HUES64 (cell line): Measurements from ENCODE around the gene ACACB.

Experiments used
- H3K27ac ChIP-seq: 2 replicates; pipeline ENCODE4 v1.7.0; 2013; ENCODE audit warnings: low read depth, low read length, inconsistent platforms
- H3K27me3 ChIP-seq: 2 replicates; pipeline ENCODE4 v1.6.1; 2013; ENCODE audit warnings: mild to moderate bottlenecking, low read length; ENCODE audit not compliant: insufficient read depth
- H3K36me3 ChIP-seq: 2 replicates; pipeline ENCODE4 v1.6.1; 2013; ENCODE audit warnings: mild to moderate bottlenecking, low read length; ENCODE audit not compliant: insufficient read depth
- H3K4me1 ChIP-seq: 2 replicates; pipeline ENCODE4 v1.6.1; 2013; ENCODE audit warnings: mild to moderate bottlenecking, low read length, moderate library complexity; ENCODE audit not compliant: insufficient read depth
- H3K4me3 ChIP-seq: 2 replicates; pipeline ENCODE4 v1.5.1; 2013; ENCODE audit warnings: mild to moderate bottlenecking, low read length, moderate library complexity
- H3K9ac ChIP-seq: 2 replicates; pipeline ENCODE4 v1.6.1; 2013; ENCODE audit warnings: mild to moderate bottlenecking, low read depth, low read length
- H3K9me3 ChIP-seq: 2 replicates; pipeline ENCODE4 v1.6.1; 2013; ENCODE audit warnings: low read depth, low read length; ENCODE audit not compliant: insufficient read depth
- WGBS: fragments of 150-250, 120-280 bp; methylation state at CpG from one replicate; pipeline ENCODE4 v1.1.7; 2013; ENCODE audit warnings: missing lambda C conversion rate; 5-methylcytosine and 5-hydroxymethylcytosine counted together

Gene ACACB

DNA sequence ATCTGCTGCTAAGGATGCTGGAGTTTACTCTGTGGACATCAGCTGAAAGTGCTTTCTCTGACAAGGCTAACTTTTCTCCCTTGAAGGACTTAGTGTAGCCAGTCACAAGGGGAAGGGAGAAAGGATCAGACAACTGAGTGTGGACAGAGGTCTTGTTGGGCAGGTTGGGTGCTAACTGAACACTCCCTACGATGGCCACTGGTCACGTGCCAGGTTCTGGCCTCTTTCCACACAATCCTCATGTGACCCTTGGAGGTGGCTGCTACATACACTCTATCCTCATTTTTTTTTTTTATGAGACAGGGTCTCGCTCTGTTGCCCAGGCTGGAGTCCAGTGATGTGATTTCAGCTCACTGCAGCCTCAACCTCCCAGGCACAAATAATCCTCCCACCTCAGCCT is 153.0 kb downstream of the ACACB start:
- H3K36me3 ChIP-seq, result peaks cover 8% of the 10 kb centered on the region; the same call in 1 of the 2 replicates
- no peak overlapping the region for H3K4me3 ChIP-seq
- H3K9me3 ChIP-seq, result no peaks in the 10 kb centered on the region
- H3K27me3 ChIP-seq, result 0 out of 2 replicates have a peak, but pooled peaks cover 3% of the 10 kb centered on the region
- H3K9ac ChIP-seq, result no peak overlapping the region
- H3K4me1 ChIP-seq, result no peaks in the 10 kb centered on the region
- H3K27ac ChIP-seq, result no peak overlapping the region
- 91% methylated on average over 3 of the region's 3 CpGs for WGBS

DNA sequence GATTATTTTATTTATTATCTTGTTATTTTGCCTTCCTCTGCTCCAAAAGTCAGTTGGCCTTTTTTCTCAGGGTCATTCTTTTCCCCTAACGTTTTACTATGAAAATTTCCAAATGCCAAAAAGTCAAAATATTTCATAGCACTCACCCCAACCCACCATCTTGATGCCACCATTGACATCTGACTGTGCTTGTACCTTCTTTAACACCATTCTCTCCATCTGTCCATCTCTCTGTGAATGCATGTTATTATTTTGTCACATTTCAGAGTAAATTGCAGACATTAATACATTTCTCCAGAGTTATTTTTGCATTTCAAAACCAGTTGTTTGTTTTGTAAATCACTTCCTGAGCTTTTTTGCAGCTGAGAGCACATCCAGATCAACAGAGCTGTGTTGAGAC is 154.1 kb downstream of the ACACB start:
- Histone ChIP-seq H3K27me3 (0 out of 2 replicates have a peak, but pooled peaks cover 3% of the 10 kb centered on the region), H3K9ac (no peak overlapping the region), H3K4me3 (no peak overlapping the region)

GRCh38 chr12:109271418-109271817 is 155.0 kb downstream of the ACACB start:
- H3K36me3 ChIP-seq, result no peaks in the 10 kb centered on the region
- H3K27me3 ChIP-seq, result 0 out of 2 replicates have a peak, but pooled peaks cover 3% of the 10 kb centered on the region
- no peak overlapping the region for H3K27ac ChIP-seq
- no peak overlapping the region for H3K9ac ChIP-seq
- 89% methylated on average over 3 of the region's 3 CpGs for WGBS
- H3K4me3 ChIP-seq, result no peak overlapping the region
- no peaks in the 10 kb centered on the region for H3K4me1 ChIP-seq
- H3K9me3 ChIP-seq, result no peaks in the 10 kb centered on the region

More for the DNA sequence above, 154.1 kb downstream of the ACACB start:
- Histone ChIP-seq H3K36me3 (peaks cover 3% of the 10 kb centered on the region; the same call in 1 of the 2 replicates), H3K9me3 (no peaks in the 10 kb centered on the region), H3K27ac (no peak overlapping the region), H3K4me1 (no peaks in the 10 kb centered on the region)
- WGBS, result 0% methylated on average over 1 of the region's 1 CpG

DNA sequence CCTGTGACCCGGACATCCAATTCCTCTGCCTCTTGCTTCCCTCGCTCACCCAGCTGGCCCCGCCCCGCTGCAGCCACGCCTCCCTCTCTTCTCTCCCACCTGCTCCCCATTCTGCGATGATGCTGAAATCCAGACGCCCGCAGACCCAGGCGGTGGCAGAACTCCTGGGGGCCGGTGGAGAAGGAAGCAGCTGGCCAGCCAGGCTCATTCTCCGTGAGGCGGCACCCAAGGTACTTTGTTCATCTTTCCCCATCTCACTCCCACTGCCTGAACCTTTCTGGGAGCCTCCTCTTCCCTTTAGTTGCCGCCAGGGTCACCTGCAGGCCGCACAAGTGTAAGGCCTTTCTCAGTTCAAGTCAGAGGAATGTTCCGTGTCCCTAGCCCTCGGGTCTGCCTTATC is 157.0 kb downstream of the ACACB start:
- Histone ChIP-seq H3K9ac (no peak overlapping the region), H3K4me1 (peaks cover 5% of the 10 kb centered on the region; the same call in 1 of the 2 replicates), H3K27ac (no peak overlapping the region), H3K27me3 (0 out of 2 replicates have a peak, but pooled peaks cover 3% of the 10 kb centered on the region), H3K36me3 (no peaks in the 10 kb centered on the region), H3K9me3 (no peaks in the 10 kb centered on the region), H3K4me3 (no peak overlapping the region)
- WGBS, result 48% methylated on average over 16 of the region's 16 CpGs

- Histone ChIP-seq H3K9me3 (no peaks in the 10 kb centered on the region), H3K9ac (no peak overlapping the region), H3K36me3 (no peaks in the 10 kb centered on the region), H3K27me3 (0 out of 2 replicates have a peak, but pooled peaks cover 3% of the 10 kb centered on the region), H3K27ac (no peak overlapping the region), H3K4me1 (peaks cover 6% of the 10 kb centered on the region; the same call in 1 of the 2 replicates), H3K4me3 (no peak overlapping the region)
- WGBS, result 100% methylated on average over 1 of the region's 1 CpG
These were observed 158.0 kb downstream of the ACACB start for GRCh38 chr12:109274381-109274780.

DNA sequence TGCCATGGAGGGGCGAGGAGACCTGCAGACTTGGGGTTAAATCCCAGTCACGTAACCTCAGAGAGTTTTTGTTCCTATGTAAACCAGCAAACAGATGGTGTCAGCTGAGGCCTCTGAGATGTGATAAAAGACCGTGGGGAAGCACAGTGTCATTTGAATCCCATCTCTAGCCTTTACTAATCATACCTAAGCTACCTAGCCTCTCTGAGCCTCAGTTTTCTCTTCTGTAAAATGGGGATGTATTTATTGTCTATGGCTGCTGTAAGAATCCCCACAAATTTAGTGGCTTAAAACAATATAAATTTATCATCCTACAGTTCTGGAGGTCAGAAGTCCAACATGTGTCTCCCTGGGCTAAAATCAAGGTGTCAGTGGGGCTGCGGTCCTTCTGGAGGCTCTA is 158.8 kb downstream of the ACACB start:
- Histone ChIP-seq H3K27me3 (0 out of 2 replicates have a peak, but pooled peaks cover 3% of the 10 kb centered on the region), H3K9me3 (no peaks in the 10 kb centered on the region), H3K9ac (no peak overlapping the region), H3K36me3 (no peaks in the 10 kb centered on the region), H3K27ac (no peak overlapping the region), H3K4me3 (no peak overlapping the region), H3K4me1 (peaks cover 6% of the 10 kb centered on the region; the same call in 1 of the 2 replicates)
- WGBS, result 92% methylated on average over 4 of the region's 4 CpGs

- 92% methylated on average over 5 of the region's 5 CpGs for WGBS
These were observed 159.8 kb downstream of the ACACB start for GRCh38 chr12:109276160-109276559.

GRCh38 chr12:109277255-109277898 is 161.0 kb downstream of the ACACB start:
- 90% methylated on average over 8 of the region's 8 CpGs for WGBS
- H3K4me1 ChIP-seq, result peaks cover 6% of the 10 kb centered on the region; the same call in 1 of the 2 replicates
- no peak overlapping the region for H3K27ac ChIP-seq
- no peaks in the 10 kb centered on the region for H3K27me3 ChIP-seq
- no peak overlapping the region for H3K4me3 ChIP-seq
- H3K36me3 ChIP-seq, result no peaks in the 10 kb centered on the region
- no peak overlapping the region for H3K9ac ChIP-seq
- H3K9me3 ChIP-seq, result no peaks in the 10 kb centered on the region

More at GRCh38 chr12:109276160-109276559, 159.8 kb downstream of the ACACB start:
- no peak overlapping the region for H3K27ac ChIP-seq
- no peaks in the 10 kb centered on the region for H3K36me3 ChIP-seq
- no peak overlapping the region for H3K4me3 ChIP-seq
- H3K9ac ChIP-seq, result no peak overlapping the region
- H3K27me3 ChIP-seq, result 0 out of 2 replicates have a peak, but pooled peaks cover 3% of the 10 kb centered on the region
- no peaks in the 10 kb centered on the region for H3K9me3 ChIP-seq
- peaks cover 6% of the 10 kb centered on the region; the same call in 1 of the 2 replicates for H3K4me1 ChIP-seq

- peaks cover 6% of the 10 kb centered on the region; the same call in 1 of the 2 replicates for H3K4me1 ChIP-seq
- H3K4me3 ChIP-seq, result no peak overlapping the region
- 80% methylated on average over 14 of the region's 15 CpGs for WGBS
- no peak overlapping the region for H3K9ac ChIP-seq
- no peaks in the 10 kb centered on the region for H3K9me3 ChIP-seq
- H3K27me3 ChIP-seq, result no peaks in the 10 kb centered on the region
- H3K27ac ChIP-seq, result no peak overlapping the region
- no peaks in the 10 kb centered on the region for H3K36me3 ChIP-seq
These were observed 161.7 kb downstream of the ACACB start for GRCh38 chr12:109277899-109278762.

- Histone ChIP-seq H3K27me3 (no peaks in the 10 kb centered on the region), H3K9me3 (no peaks in the 10 kb centered on the region), H3K9ac (no peak overlapping the region), H3K27ac (no peak overlapping the region), H3K36me3 (no peaks in the 10 kb centered on the region), H3K4me3 (no peak overlapping the region), H3K4me1 (peaks cover 6% of the 10 kb centered on the region; the same call in 1 of the 2 replicates)
- WGBS, result 96% methylated on average over 9 of the region's 10 CpGs
These were observed 162.5 kb downstream of the ACACB start for GRCh38 chr12:109278912-109279311.

DNA sequence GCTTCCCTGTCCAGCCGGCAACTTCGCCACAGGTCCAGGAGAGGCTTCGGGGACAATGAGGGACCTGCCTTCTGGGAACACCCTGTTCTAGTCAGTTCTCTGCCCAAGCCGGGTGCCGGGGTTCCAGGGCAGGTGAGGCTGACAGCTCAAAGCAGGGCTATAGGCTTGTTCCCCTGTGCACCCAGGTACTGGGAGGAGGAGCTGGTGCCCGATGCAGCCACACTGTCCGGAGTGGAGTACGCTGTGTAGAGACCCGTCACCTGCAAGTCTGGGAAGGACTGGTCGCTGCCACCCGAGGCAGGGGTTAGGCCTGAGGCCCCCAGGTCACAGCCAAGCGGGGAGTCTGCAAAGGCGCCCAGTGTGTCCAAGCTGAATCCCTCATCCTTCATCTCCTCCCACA is 163.1 kb downstream of the ACACB start:
- H3K4me1 ChIP-seq, result peaks cover 6% of the 10 kb centered on the region; the same call in 1 of the 2 replicates
- no peaks in the 10 kb centered on the region for H3K36me3 ChIP-seq
- H3K4me3 ChIP-seq, result no peak overlapping the region
- H3K27me3 ChIP-seq, result no peaks in the 10 kb centered on the region
- 92% methylated on average over 13 of the region's 13 CpGs for WGBS
- no peak overlapping the region for H3K9ac ChIP-seq
- H3K9me3 ChIP-seq, result no peaks in the 10 kb centered on the region
- H3K27ac ChIP-seq, result no peak overlapping the region
